ENCODE data around the gene UBE2D4.
"Not testable (repeated sequence)": the region's sequence is repeated elsewhere in the genome, so short reads cannot be mapped to it uniquely, and the experiment has no call there.

GRCh38 chr7:43974033-43974573 lies 47.9 kb downstream of the UBE2D4 start:
- not testable (repeated sequence) for TF ChIP-seq ZNF232 (CRISPR knock-in tag; IDR thresholded peaks at IDR 0.05)
- TF ChIP-seq, protein P1, sequence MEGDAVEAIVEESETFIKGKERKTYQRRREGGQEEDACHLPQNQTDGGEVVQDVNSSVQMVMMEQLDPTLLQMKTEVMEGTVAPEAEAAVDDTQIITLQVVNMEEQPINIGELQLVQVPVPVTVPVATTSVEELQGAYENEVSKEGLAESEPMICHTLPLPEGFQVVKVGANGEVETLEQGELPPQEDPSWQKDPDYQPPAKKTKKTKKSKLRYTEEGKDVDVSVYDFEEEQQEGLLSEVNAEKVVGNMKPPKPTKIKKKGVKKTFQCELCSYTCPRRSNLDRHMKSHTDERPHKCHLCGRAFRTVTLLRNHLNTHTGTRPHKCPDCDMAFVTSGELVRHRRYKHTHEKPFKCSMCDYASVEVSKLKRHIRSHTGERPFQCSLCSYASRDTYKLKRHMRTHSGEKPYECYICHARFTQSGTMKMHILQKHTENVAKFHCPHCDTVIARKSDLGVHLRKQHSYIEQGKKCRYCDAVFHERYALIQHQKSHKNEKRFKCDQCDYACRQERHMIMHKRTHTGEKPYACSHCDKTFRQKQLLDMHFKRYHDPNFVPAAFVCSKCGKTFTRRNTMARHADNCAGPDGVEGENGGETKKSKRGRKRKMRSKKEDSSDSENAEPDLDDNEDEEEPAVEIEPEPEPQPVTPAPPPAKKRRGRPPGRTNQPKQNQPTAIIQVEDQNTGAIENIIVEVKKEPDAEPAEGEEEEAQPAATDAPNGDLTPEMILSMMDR (IDR thresholded peaks at IDR 0.05), result not testable (repeated sequence)
